SJCRH30 (cell line): ENCODE results near the gene KBTBD13. TPM values are rescaled to one million over a fixed set of nuclear protein-coding genes. Genes with fewer than 3 reads are reported as not detected.
"Not testable (repeated sequence)": the region's sequence is repeated elsewhere in the genome, so short reads cannot be mapped to it uniquely, and the experiment has no call there.

Experiments used
- DNase-seq, 2 experiments: peaks; one replicate each; pipeline ENCODE4 v3.0.0-alpha.2; 2015 to 2020
- H3K27ac ChIP-seq: fragments of 250-450 bp; sonication (Bioruptor Pico); 2 replicates; pipeline ENCODE4 v1.5.1; 2020; ENCODE audit warnings: mild to moderate bottlenecking, moderate library complexity
- H3K27me3 ChIP-seq: fragments of 250-450 bp; sonication (Bioruptor Pico); 2 replicates; pipeline ENCODE4 v1.5.1; 2020; ENCODE audit warnings: mild to moderate bottlenecking, moderate library complexity
- H3K36me3 ChIP-seq: fragments of 250-450 bp; sonication (Bioruptor Pico); 2 replicates; pipeline ENCODE4 v1.5.1; 2020; ENCODE audit warnings: mild to moderate bottlenecking, moderate library complexity
- H3K4me1 ChIP-seq: fragments of 250-450 bp; sonication (Bioruptor Pico); 2 replicates; pipeline ENCODE4 v1.5.1; 2020; ENCODE audit warnings: mild to moderate bottlenecking, moderate library complexity
- H3K4me3 ChIP-seq: fragments of 250-450 bp; sonication (Bioruptor Pico); 2 replicates; pipeline ENCODE4 v1.5.1; 2020; ENCODE audit warnings: mild to moderate bottlenecking, moderate library complexity
- H3K9me3 ChIP-seq: fragments of 250-450 bp; sonication (Bioruptor Pico); replicated peaks from 2 replicates; pipeline ENCODE4 v1.5.1; 2020; ENCODE audit warnings: mild to moderate bottlenecking, moderate library complexity
- total RNA-seq: library from RNA; depleted of rRNA; stranded (reverse); fragments of >200 nt; shearing (Covaris generic); gene quantifications from 2 replicates; pipeline ENCODE4 v1.2.3, GENCODE V29; 2014

KBTBD13 gene
- total RNA-seq, 1 experiment from 2014 or later = 0.08 TPM

DNA sequence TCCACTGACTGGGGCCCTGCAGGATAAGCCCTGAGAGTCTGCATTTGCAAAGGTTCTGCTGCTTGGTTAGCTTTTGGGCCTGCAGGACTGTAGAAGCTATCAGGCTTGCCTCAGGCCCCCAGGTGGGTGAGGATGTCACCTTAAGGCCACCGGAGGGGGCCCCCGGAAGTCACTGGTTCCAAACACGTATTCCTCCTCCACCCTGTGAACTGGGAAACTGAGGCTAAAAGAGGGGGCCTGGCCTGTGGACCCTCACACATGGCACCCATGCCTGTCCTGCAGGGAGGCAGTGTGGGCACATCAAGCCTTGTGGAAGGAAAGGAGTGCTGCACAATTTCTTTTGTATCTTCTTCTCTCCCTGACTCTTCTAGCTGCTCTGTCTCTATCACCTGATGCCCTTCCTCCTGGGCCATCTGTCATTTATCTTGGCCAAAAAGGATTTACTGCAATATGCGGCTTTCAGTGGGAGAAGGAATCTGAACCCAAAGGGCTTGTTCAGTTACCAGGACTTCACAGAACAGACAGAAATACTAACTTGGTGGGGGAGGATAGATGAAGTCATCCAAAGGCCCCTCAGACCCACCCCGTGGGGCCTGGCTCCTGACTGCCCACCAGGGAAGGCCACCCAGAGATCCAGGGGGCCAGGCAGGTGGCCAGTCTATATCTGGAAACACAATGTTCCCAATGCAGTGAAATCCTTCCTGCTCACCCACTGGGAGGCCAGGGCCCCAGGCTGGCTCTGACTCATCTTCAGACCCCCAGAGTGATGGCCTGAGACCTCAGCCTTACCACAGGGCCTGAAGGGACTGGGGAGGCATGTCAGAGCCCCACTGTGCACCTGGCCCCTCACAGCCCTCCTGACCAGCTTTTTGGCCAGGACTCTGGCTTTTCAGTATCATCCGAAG is 20.2 kb downstream of the KBTBD13 start:
- Histone ChIP-seq H3K36me3 (peaks cover 7% of the 10 kb centered on the region; the same call in 1 of the 2 replicates), H3K9me3 (no peaks in the 10 kb centered on the region), H3K4me3 (no peak overlapping the region), H3K27me3 (no peaks in the 10 kb centered on the region), H3K4me1 (peaks cover 29% of the 10 kb centered on the region), H3K27ac (peak overlapping the region; percentile 35; the same call in 1 of the 2 replicates)
- DNase-seq = peak; percentile 79 to 84

DNA sequence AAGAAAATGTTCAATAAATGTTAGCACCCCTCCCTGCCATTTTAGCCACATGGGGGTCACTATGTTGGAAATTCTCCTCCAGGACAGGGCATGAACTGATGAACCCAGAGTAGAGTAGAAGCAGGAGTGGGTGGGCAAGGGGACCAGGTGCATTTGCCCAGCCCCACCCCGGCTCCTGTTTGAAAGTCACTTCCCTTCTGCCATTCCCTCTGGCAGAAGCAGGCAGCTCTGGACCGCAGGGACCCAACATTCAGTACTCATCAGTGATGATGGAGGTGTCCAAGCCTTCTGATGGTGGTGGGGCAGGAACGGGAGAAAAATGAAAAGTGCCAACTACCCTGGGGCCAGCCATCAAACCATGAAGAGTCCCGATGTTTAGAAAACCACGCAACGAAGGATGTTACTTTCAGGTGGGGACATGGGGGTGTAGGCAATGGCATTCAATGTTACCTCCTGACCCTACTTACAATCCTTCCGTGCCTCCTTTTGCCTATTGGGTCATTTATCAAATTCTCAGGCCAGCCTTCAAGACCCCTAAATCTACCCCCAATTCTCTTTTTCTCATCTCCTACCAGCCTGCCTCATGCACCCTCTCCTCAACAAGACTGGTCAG is 21.2 kb downstream of the KBTBD13 start:
- no peak for DNase-seq
- Histone ChIP-seq H3K36me3 (peaks cover 9% of the 10 kb centered on the region; the same call in 1 of the 2 replicates), H3K27me3 (no peaks in the 10 kb centered on the region), H3K9me3 (no peaks in the 10 kb centered on the region), H3K4me1 (peaks cover 29% of the 10 kb centered on the region), H3K4me3 (no peak overlapping the region), H3K27ac (no peak overlapping the region)

DNA sequence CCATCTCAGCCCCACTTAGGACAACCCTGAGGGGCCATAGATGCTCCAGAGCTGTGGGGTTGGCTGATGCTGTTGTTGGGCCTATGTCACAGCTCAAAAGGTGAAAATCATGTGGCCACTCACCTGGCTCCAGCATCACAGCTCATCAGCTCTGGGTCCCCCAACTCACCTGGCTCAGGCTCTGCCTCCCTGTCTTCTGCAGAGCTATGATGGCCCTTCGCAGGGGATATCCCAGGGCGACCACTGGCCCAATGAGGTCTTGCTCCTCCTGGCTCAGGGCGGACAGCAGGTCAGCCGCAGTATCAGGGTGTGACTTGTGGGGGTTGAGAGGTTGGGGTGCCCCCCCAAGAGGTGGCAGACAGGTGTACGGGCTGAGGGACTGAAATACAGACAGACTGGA is 22.8 kb downstream of the KBTBD13 start:
- Histone ChIP-seq H3K36me3 (peaks cover 11% of the 10 kb centered on the region; the same call in 1 of the 2 replicates), H3K27me3 (no peaks in the 10 kb centered on the region), H3K9me3 (no peaks in the 10 kb centered on the region), H3K4me1 (peaks cover 29% of the 10 kb centered on the region), H3K4me3 (no peak overlapping the region), H3K27ac (no peak overlapping the region)
- no peak for DNase-seq

DNA sequence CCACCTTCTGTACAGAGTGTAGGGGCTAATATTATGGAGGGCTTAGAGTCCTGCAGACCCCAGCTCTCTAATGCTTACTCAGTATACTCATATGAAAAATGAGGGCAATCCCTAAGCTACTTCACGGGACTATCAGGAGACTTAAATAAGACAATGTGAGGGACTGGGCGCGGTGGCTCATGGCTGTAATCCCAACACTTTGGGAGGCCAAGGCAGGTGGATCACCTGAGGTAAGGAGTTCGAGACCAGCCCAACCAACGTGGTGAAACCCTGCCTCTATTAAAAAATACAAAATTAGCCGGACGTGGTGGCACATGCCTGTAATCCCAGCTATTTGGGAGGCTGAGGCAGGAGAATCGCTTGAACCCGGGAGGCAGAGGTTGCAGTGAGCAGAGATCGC is 23.3 kb downstream of the KBTBD13 start:
- H3K9me3 ChIP-seq, H3K4me3 ChIP-seq, DNase-seq, H3K27ac ChIP-seq, H3K27me3 ChIP-seq: not testable (repeated sequence)
- Histone ChIP-seq H3K4me1 (peaks cover 28% of the 10 kb centered on the region), H3K36me3 (peaks cover 11% of the 10 kb centered on the region; the same call in 1 of the 2 replicates)

DNA sequence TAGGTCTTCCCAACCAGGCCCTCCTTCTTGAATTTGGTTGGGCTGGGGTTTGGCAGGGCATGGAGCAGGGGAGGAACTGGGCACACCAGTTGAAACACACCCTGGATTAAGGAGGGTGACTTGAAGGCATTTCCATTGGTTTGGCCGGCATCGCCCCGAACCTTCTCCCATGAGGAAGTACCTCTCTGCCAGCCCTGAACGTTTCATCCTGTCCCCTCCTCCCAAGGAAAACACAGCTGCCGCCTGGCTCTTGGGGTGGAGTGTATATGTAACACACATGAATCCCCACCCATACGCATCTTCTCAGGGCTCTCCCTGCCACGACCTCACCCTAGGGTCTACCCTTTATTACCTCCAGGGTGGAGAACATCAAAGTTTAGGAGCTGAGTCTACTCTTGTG is 23.9 kb downstream of the KBTBD13 start:
- Histone ChIP-seq H3K9me3 (no peaks in the 10 kb centered on the region), H3K36me3 (peaks cover 11% of the 10 kb centered on the region; the same call in 1 of the 2 replicates), H3K27me3 (no peaks in the 10 kb centered on the region), H3K27ac (no peak overlapping the region), H3K4me3 (no peak overlapping the region), H3K4me1 (peaks cover 22% of the 10 kb centered on the region)
- DNase-seq = no peak

DNA sequence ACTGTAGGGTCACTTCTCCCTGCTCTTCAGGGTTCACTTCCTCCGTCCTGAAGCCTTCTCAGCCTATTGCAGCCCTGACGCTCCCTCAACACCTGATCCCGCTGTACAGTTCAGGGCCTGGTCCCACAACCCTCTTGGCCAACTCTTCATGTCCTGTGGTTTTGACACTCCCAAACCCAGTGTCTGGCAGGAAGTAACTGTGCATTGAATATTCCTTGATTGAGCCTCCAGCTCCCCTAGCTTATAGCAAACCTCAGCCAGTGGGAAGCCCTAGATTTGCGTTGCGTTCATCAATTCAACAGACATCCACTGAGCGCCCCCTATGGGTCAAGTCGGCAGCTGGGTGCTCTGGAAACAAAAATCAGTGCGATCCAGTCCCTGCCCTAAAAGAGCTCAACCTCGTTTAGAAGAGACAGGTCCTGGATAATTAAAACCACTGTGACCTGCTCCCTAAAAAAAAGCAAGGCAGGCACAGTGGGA is 24.9 kb downstream of the KBTBD13 start:
- Histone ChIP-seq H3K27me3 (no peaks in the 10 kb centered on the region), H3K36me3 (peaks cover 11% of the 10 kb centered on the region; the same call in 1 of the 2 replicates), H3K4me3 (no peak overlapping the region), H3K4me1 (peaks cover 12% of the 10 kb centered on the region), H3K9me3 (no peaks in the 10 kb centered on the region), H3K27ac (no peak overlapping the region)
- peak; percentile 30 to 51 for DNase-seq

DNA sequence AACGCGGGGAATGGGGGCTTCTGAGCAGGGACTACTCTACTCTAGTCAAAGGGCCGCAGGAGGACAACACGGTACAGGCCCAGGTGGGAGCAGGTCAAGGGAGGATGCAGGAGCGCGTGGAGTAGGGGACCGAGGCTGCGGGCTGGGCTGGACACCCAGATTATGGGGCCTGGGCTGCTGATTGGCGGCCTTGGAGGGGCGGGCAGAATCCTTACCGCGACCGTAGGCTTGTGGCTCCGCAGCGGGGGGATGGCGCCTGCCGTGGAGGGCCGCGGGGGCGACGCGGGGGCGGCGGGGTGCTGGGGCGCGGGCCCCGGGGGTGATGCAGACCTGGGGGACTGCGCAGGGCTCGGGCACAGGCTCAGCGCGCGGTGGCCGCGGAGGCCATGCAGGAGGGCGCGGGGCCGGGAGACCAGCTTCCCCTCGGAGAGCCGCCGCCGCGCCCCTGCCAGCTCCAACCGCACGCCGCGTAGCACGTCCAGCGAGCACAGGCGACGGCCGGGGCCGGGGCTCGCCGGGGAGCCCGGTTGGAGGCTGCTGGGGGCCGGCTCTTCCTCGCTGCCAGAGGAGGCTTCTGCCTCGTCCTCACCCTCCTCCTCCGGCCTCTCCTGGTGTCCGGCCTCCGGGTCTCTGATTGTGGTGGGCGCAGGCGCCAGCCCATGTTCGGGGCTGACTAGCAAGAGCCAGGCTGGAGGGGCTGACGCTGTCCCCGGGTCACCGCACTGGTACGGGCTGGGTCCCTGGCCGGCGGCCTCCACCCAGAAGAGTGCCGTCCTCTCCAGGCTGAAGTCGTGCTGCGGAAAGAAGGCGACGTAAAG is 25.6 kb downstream of the KBTBD13 start:
- Histone ChIP-seq H3K4me1 (peaks cover 7% of the 10 kb centered on the region; the same call in 1 of the 2 replicates), H3K4me3 (no peak overlapping the region), H3K36me3 (peaks cover 11% of the 10 kb centered on the region; the same call in 1 of the 2 replicates), H3K27me3 (no peaks in the 10 kb centered on the region), H3K9me3 (no peaks in the 10 kb centered on the region), H3K27ac (no peak overlapping the region)
- DNase-seq = no peak

DNA sequence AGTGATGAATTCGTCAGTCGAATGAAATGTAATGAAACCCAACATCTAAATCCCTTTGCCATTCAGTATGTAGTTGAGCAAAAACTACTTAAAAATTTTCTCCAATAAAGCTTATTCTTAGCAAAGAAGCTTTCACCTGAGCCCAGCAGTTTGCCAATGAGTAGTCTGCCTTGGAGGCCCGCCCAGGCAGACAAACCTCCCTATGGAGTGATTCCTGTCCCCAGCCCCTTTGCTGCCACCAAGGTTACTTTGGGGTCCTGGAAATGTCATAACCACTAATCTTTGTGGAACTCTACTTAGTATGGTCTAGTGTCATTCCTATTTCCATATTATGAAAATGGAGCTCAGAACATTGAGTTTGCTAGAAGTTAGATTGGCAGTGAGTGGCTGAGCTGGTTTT is 26.4 kb downstream of the KBTBD13 start:
- H3K36me3 ChIP-seq = peaks cover 11% of the 10 kb centered on the region; the same call in 1 of the 2 replicates
- H3K4me1 ChIP-seq = no peaks in the 10 kb centered on the region
- no peak for DNase-seq
- H3K27me3 ChIP-seq = no peaks in the 10 kb centered on the region
- no peak overlapping the region for H3K27ac ChIP-seq
- H3K4me3 ChIP-seq = no peak overlapping the region
- no peaks in the 10 kb centered on the region for H3K9me3 ChIP-seq

DNA sequence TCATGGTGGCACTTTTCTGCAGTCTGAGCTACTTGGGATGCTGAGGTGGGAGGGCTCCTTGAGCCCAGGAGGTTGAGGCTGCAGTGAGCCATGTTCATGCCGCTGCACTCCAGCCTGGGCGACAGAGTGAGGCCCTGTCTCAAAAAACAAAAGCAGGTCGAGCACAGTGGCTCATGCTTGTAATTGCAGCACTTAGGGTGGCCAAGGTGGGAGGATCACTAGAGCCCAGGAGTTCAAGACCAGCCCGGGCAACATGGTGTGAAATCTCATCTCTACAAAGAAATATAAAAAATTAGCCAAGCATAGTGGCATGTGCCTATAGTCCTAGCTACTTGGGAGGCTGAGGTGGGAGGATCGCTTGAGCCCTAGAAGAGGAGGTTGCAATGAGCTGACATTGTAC is 28.5 kb downstream of the KBTBD13 start:
- DNase-seq = no peak
- no peak overlapping the region for H3K4me3 ChIP-seq
- no peak overlapping the region for H3K27ac ChIP-seq
- no peaks in the 10 kb centered on the region for H3K27me3 ChIP-seq
- H3K36me3 ChIP-seq = peaks cover 4% of the 10 kb centered on the region; the same call in 1 of the 2 replicates
- no peaks in the 10 kb centered on the region for H3K9me3 ChIP-seq
- peaks cover 2% of the 10 kb centered on the region; the same call in 1 of the 2 replicates for H3K4me1 ChIP-seq

DNA sequence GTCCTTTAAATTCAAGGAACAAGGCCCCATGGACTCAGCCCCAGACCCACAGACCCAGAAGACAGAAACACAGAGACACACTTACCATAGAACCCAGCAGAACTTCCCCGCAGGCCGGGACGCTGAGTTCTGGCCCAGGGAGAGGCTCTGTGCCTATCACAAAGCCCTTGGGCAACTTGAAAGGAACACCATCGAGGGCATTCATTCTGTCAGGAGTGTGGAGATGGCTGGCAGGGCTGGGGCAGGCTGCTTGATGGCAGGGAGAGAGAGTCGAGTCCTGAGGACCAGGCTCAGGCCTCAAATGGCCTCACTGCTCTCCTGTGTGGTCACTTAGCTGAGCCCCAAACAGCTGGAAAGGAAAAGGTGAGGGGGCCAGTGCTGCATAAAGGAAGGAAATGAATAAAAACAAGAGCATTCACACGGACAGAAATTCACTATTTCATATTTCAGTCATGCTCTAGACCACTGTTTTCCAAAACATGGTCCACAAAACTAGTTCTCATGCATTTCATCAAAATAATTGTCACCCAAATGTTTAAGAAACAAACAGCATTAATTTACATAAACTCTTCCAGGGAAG is 29.6 kb downstream of the KBTBD13 start:
- no peak for DNase-seq

DNA sequence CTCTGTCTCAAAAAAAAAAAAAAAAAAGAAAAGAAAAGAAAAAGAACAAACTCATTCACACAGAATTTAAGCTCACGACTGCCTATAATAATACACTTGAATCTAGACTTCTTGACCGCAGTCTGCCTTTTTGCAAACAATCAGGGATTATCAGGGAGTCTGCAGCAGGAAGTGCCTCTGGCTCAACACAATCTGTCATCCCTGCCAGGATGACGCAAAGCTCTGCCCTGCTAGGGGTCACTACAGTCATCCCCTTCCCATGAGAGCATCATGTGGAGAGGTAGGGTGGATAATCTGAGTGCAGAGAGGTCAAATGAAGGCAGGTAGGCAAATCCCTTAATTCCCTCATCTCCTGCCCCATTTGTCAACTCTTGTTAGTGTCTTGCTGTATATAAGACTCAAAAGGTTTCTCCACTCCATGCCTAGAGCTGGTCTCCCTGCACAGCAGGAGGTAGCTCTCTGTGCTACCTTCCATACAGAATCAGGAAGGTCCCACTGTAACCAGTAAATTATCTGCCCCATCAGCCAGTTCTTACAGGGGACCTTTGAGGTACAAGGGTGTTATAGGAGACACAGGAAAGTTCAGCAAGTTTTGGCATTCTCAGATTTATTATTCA is 34.2 kb downstream of the KBTBD13 start:
- H3K27ac ChIP-seq = peak overlapping the region; percentile 15; the same call in 1 of the 2 replicates
- H3K9me3 ChIP-seq = no peaks in the 10 kb centered on the region
- no peaks in the 10 kb centered on the region for H3K27me3 ChIP-seq
- no peaks in the 10 kb centered on the region; the same call in 1 of the 2 replicates for H3K36me3 ChIP-seq
- H3K4me1 ChIP-seq = peaks cover 26% of the 10 kb centered on the region
- H3K4me3 ChIP-seq = no peak overlapping the region
- peak; percentile 72 to 80 for DNase-seq

More for the DNA sequence above, 29.6 kb downstream of the KBTBD13 start:
- Histone ChIP-seq H3K9me3 (no peaks in the 10 kb centered on the region), H3K27ac (no peak overlapping the region), H3K36me3 (peaks cover 4% of the 10 kb centered on the region; the same call in 1 of the 2 replicates), H3K4me1 (peaks cover 7% of the 10 kb centered on the region), H3K27me3 (no peaks in the 10 kb centered on the region), H3K4me3 (no peak overlapping the region)

DNA sequence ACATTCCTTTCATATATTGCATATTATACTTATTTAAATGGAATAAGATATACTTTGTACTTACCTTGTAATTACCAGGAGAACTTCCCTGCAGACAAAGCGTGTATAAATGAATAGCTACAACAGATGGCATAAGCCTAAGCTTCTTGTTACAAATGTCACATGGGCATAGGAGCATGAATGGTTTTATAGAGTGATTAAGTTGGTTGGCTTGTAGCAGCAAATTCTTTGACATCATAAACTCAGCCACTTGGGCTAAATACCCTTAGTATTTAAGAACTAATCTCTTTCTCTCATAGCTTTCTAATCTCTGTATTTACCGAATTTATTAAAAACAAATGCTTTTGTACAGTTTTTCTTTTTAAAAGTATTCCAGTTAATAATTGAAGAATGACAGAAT is 38.5 kb downstream of the KBTBD13 start, which contains the start of gene UBAP1L:
TSS of gene UBAP1L (minus strand) at position 115 of the 400 bp plus-strand sequence. CDS start 8,985 bp downstream, outside the sequence.
- Histone ChIP-seq H3K27me3 (no peaks in the 10 kb centered on the region), H3K4me1 (peaks cover 32% of the 10 kb centered on the region), H3K36me3 (peaks cover 26% of the 10 kb centered on the region), H3K9me3 (no peaks in the 10 kb centered on the region), H3K4me3 (no peak within 1 kb of the TSS), H3K27ac (peak within 1 kb of the TSS; percentile 42)
- peak in 1 of 2 experiments; percentile 57 for DNase-seq

DNA sequence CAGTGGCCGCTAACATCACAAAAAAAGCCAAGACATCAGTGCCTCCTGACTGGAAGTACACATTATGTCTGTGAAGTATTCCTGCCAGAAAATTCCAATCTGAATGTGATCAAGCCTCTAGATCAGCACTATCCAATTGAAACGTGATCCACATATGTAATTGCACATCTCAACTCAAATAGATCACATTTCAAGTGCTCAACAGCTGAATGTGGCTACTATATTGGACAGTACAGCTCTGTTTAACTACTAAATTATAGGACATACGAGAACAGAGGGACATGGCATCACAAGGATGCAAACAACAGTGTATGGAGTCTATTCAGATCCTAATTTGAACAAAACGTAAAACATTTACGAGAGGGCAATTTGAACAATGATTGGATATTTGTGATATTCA is 39.0 kb downstream of the KBTBD13 start:
- DNase-seq = peak; percentile 22 to 76
- Histone ChIP-seq H3K9me3 (no peaks in the 10 kb centered on the region), H3K36me3 (peaks cover 30% of the 10 kb centered on the region), H3K27ac (peak overlapping the region; percentile 42), H3K4me1 (peaks cover 31% of the 10 kb centered on the region), H3K27me3 (no peaks in the 10 kb centered on the region), H3K4me3 (no peak overlapping the region)
